Adrenal gland (tissue), 5 donors: ENCODE measurements around the gene EPS8L2.

Source experiments
- CTCF ChIP-seq, 6 experiments: fragments of 450-650 bp in 4 of 6; fragments of 200-600 bp in 2 of 6; sonication (generic) in 1 of 6; IDR thresholded peaks; 1 replicate in 5 of 6; 2 replicates in 1 of 6; pipeline versions ENCODE4 v1.5.1 to v1.8.0; 2016 to 2021; ENCODE audit warnings: antibody characterized with exemption in 6 of 6, mild to moderate bottlenecking in 2 of 6, moderate library complexity in 1 of 6
- POLR2A ChIP-seq, 2 donors: fragments of 450-650 bp; IDR thresholded peaks; one replicate each; pipeline ENCODE4 v1.6.1; 2017; ENCODE audit warnings: antibody characterized with exemption in 2 of 2, mild to moderate bottlenecking in 2 of 2, moderate library complexity in 1 of 2
- donor health status: DM: no; HTN: no; CAD: no.

GRCh38 chr11:765802-766091 is 59.7 kb downstream of the EPS8L2 start:
- TF ChIP-seq CTCF (IDR thresholded peaks at IDR 0.05) (no peak), POLR2A (IDR thresholded peaks at IDR 0.05) (no peak)
